Dendritic cell treated with granulocyte-macrophage colony-stimulating factor and Interleukin-4, amounts not matched to agents 40 ng/mL and 50 ng/mL, for 4 days (primary cell): Measurements from ENCODE around the gene IL17RE.
A peak's percentile ranks its signal among the peaks of the same experiment; 100 is the strongest.
"Not testable (repeated sequence)": the region's sequence is repeated elsewhere in the genome, so short reads cannot be mapped to it uniquely, and the experiment has no call there.

Experiments
- H3K27ac Mint-ChIP-seq: one replicate; pipeline ENCODE4 v1.8.0; 2022; ENCODE audit warnings: mild to moderate bottlenecking, mixed read lengths
- H3K27me3 Mint-ChIP-seq: one replicate; pipeline ENCODE4 v1.8.0; 2022; ENCODE audit warnings: mild to moderate bottlenecking, mixed read lengths
- H3K36me3 Mint-ChIP-seq: one replicate; pipeline ENCODE4 v1.8.0; 2022; ENCODE audit warnings: low read depth, mixed read lengths
- H3K4me1 Mint-ChIP-seq: one replicate; pipeline ENCODE4 v1.8.0; 2022; ENCODE audit warnings: low read depth, mixed read lengths
- H3K4me3 Mint-ChIP-seq: one replicate; pipeline ENCODE4 v1.8.0; 2022; ENCODE audit warnings: mild to moderate bottlenecking, moderate library complexity, mixed read lengths
- H3K9me3 Mint-ChIP-seq: one replicate; pipeline ENCODE4 v1.8.0; 2022; ENCODE audit warnings: mixed read lengths
- intact Hi-C: fragments of 100-400 bp; cut with micrococcal nuclease; formaldehyde crosslinking; loops from one replicate; pipeline ENCODE4 v1.15.0; 2022

IL17RE gene

DNA sequence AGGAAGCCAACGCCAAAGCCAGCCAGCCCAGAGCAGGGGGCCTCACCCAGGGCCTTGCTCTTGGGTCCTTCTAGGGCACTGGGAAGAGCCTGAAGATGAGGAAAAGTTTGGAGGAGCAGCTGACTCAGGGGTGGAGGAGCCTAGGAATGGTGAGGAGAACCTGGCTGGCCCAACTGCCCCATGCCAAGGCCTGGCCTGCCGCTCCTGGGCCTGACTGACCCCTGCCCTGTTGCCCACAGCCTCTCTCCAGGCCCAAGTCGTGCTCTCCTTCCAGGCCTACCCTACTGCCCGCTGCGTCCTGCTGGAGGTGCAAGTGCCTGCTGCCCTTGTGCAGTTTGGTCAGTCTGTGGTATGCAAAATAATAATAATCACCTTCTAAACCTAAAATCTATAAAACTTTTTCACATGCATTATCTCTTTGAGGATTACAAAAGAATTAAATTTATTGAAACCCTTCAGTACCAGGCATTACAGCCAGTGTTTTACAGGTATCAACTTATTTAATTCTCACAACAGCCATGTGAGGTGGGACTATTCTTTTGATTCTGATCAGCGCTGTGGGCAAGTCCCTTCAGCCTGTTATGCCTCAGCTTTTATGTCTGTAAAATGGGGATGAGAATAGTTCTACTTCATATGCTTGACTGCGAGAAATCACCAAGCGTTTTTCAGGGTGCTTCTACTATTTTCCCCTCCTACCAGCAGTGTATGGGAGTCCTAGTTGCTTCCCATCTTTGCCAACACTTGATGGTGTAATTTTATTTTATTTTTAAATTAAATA lies 15.8 kb downstream of the IL17RE start:
- H3K4me1 Mint-ChIP-seq = peaks cover 37% of the 10 kb centered on the region
- H3K36me3 Mint-ChIP-seq = peaks cover 5% of the 10 kb centered on the region
- intact Hi-C loops = loop anchor here (5.0 to 10.0 kb wide), 2 partner anchors 71 to 214 kb away; partner anchors contain the start of gene CPNE9
- H3K9me3 Mint-ChIP-seq = no peaks in the 10 kb centered on the region
- peak overlapping the region; percentile 89 for H3K27ac Mint-ChIP-seq
- no peak overlapping the region for H3K4me3 Mint-ChIP-seq
- H3K27me3 Mint-ChIP-seq = no peaks in the 10 kb centered on the region

DNA sequence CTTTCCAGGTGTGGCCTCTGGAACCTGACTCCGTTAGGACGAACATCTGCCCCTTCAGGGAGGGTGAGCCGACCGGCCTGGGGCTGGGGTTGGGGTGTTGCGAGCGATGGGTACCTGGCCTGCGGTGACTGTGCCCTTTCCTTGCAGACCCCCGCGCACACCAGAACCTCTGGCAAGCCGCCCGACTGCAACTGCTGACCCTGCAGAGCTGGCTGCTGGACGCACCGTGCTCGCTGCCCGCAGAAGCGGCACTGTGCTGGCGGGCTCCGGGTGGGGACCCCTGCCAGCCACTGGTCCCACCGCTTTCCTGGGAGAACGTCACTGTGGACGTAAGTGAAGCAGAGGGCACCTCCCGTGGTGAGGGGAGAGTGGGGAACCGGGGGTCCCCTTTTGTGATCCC lies 25.5 kb downstream of the IL17RE start:
- intact Hi-C loops = no loop called here
- H3K36me3 Mint-ChIP-seq = peaks cover 53% of the 10 kb centered on the region
- no peaks in the 10 kb centered on the region for H3K9me3 Mint-ChIP-seq
- no peaks in the 10 kb centered on the region for H3K27me3 Mint-ChIP-seq
- peaks cover 15% of the 10 kb centered on the region for H3K4me1 Mint-ChIP-seq
- H3K27ac Mint-ChIP-seq = no peak overlapping the region
- H3K4me3 Mint-ChIP-seq = no peak overlapping the region

DNA sequence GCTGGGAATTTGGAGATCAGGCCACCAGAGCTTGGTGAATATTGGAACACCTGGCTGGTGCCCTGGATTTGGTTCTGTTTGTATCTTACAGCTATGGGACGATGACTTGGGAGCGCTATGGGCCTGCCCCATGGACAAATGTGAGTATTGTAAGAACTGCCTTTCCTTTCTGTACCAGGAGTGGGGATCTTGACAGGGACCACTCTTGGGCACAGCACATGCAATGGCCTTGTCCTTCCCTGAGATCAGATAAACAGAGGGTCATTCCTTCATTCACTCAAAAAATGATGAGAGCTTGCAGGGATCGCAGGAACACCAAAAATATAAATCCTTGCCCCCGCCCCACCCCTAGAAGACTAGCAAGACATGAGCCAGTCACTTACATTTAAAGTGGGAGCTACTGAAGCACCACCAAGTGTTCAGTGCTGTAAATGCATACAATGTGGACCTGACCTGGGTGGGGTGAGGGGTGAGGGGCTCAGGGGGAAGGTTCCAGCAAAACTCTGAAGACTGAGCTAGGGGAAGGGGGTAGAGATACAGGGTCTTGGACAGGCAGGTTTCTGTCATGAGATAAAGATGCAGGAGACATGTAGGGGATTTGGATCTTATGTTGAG lies 28.3 kb downstream of the IL17RE start:
- peaks cover 36% of the 10 kb centered on the region for H3K4me1 Mint-ChIP-seq
- H3K27me3 Mint-ChIP-seq = no peaks in the 10 kb centered on the region
- intact Hi-C loops = loop anchor here (5.0 to 10.0 kb wide), 3 partner anchors 89 to 294 kb away; partner anchors contain the start of genes FANCD2 and RPUSD3
- H3K36me3 Mint-ChIP-seq = peaks cover 58% of the 10 kb centered on the region
- H3K27ac Mint-ChIP-seq = no peak overlapping the region
- H3K9me3 Mint-ChIP-seq = no peaks in the 10 kb centered on the region
- H3K4me3 Mint-ChIP-seq = no peak overlapping the region

DNA sequence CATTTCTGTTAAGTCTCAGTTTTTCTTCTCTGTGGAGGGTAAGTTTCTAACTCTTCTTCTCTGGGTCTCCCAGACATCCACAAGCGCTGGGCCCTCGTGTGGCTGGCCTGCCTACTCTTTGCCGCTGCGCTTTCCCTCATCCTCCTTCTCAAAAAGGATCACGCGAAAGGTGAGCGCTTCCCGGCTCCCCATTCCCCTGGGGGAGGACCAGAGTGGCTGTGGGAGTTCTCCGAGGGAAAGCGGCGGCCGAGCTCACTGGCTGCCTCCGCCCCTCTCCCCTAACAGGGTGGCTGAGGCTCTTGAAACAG lies 29.8 kb downstream of the IL17RE start:
- peaks cover 40% of the 10 kb centered on the region for H3K4me1 Mint-ChIP-seq
- H3K9me3 Mint-ChIP-seq = no peaks in the 10 kb centered on the region
- H3K4me3 Mint-ChIP-seq = peak overlapping the region; percentile 99
- intact Hi-C loops = loop anchor here (2.0 to 10.0 kb wide), 5 partner anchors 14 to 292 kb away; partner anchors contain the start of genes FANCD2, IL17RC and RPUSD3
- H3K27ac Mint-ChIP-seq = peak overlapping the region; percentile 99
- no peaks in the 10 kb centered on the region for H3K27me3 Mint-ChIP-seq
- H3K36me3 Mint-ChIP-seq = peaks cover 71% of the 10 kb centered on the region

DNA sequence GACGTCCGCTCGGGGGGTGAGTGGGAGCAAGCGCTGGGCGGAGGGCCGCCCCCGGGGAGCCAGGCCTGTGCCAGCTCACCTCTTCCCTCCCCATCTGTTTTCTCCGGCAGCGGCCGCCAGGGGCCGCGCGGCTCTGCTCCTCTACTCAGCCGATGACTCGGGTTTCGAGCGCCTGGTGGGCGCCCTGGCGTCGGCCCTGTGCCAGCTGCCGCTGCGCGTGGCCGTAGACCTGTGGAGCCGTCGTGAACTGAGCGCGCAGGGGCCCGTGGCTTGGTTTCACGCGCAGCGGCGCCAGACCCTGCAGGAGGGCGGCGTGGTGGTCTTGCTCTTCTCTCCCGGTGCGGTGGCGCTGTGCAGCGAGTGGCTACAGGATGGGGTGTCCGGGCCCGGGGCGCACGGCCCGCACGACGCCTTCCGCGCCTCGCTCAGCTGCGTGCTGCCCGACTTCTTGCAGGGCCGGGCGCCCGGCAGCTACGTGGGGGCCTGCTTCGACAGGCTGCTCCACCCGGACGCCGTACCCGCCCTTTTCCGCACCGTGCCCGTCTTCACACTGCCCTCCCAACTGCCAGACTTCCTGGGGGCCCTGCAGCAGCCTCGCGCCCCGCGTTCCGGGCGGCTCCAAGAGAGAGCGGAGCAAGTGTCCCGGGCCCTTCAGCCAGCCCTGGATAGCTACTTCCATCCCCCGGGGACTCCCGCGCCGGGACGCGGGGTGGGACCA lies 30.4 kb downstream of the IL17RE start:
- Mint-ChIP-seq H3K27ac (peak overlapping the region; percentile 99), H3K4me3 (peak overlapping the region; percentile 99), H3K9me3 (no peaks in the 10 kb centered on the region), H3K36me3 (peaks cover 73% of the 10 kb centered on the region), H3K4me1 (peaks cover 40% of the 10 kb centered on the region), H3K27me3 (no peaks in the 10 kb centered on the region)
- intact Hi-C loops = loop anchor here (2.0 to 10.0 kb wide), 5 partner anchors 14 to 292 kb away; partner anchors contain the start of genes FANCD2, IL17RC and RPUSD3

DNA sequence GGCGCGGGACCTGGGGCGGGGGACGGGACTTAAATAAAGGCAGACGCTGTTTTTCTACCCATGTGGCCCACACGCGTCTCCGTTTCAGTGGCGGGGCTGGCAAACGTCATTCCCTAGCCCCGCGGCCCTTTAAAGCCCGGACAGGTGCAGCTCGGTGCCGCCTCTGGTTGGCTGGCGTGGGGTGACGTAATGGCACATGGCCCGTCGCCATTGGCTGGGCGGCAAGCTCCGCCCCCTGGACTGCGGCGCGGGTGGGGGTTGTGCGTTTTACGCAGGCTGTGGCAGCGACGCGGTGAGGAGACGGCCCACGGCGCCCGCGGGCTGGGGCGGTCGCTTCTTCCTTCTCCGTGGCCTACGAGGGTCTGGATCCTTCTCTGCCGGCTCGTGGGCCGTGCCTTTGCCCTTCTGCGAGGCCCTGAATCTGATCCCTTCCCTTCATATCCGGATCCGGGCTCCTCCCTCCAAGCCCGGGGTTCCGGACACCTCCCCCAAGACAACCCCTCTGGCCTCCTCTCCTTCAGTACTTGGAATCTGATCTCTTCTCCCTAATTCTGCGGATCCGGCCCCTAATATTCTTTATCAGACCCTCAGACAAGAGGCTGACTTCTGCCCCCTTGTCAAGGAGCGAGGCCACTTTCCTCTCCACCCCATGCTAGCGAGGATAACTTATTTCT lies 31.1 kb downstream of the IL17RE start, which contains the start of gene CRELD1:
Gene CRELD1, plus strand, starts transcription at position 274 of the 674 bp plus-strand sequence. CDS start 605 bp downstream, outside the sequence.
- Mint-ChIP-seq H3K4me1 (peaks cover 40% of the 10 kb centered on the region), H3K36me3 (peaks cover 75% of the 10 kb centered on the region), H3K27ac (peak within 1 kb of the TSS; percentile 99), H3K27me3 (no peaks in the 10 kb centered on the region), H3K4me3 (peak within 1 kb of the TSS; percentile 99), H3K9me3 (no peaks in the 10 kb centered on the region)
- intact Hi-C loops = loop anchor here (2.0 to 10.0 kb wide), 5 partner anchors 13 to 291 kb away; partner anchors contain the start of genes FANCD2, IL17RC and RPUSD3

DNA sequence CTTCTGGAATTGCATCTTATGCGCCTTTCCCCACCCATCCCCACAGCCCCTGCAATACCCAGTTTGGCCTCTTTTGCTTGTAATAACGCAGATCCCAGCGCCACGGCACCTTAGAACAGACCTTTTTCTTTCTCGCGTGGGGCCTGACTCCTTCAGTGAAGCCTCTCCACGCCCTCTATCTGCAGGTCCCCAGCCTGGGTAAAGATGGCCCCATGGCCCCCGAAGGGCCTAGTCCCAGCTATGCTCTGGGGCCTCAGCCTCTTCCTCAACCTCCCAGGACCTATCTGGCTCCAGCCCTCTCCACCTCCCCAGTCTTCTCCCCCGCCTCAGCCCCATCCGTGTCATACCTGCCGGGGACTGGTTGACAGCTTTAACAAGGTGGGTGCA lies 31.6 kb downstream of the IL17RE start:
- Mint-ChIP-seq H3K4me3 (peak overlapping the region; percentile 99), H3K4me1 (peaks cover 40% of the 10 kb centered on the region), H3K9me3 (no peaks in the 10 kb centered on the region), H3K36me3 (peaks cover 76% of the 10 kb centered on the region), H3K27ac (peak overlapping the region; percentile 99), H3K27me3 (no peaks in the 10 kb centered on the region)
- intact Hi-C loops = loop anchor here (5.0 to 10.0 kb wide), 3 partner anchors 91 to 291 kb away; partner anchors contain the start of genes FANCD2 and RPUSD3

DNA sequence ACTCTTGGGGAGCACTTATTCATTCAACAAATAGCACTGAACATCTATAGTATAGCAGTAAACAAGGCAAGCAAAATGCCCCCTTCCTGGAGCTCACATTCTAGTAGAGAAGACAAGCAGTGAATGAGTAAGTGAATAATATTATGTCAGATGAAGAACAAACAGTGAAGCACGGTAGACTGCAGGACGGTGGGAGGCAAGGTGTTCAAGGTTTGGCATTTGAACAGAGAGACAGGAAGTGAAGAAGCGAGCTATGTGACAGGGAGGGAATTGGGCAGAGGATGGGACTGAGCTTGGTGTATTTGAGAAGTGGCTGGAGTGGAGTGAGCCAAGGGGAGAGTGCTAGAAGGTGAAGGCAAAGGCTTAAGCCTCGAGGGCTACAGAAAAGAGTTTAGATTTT lies 32.3 kb downstream of the IL17RE start:
- intact Hi-C loops = loop anchor here (5.0 to 10.0 kb wide), 3 partner anchors 90 to 290 kb away; partner anchors contain the start of genes FANCD2 and RPUSD3
- Mint-ChIP-seq H3K4me1 (peaks cover 40% of the 10 kb centered on the region), H3K27ac (peak overlapping the region; percentile 99), H3K4me3 (peak overlapping the region; percentile 99), H3K9me3 (no peaks in the 10 kb centered on the region), H3K27me3 (no peaks in the 10 kb centered on the region), H3K36me3 (peaks cover 77% of the 10 kb centered on the region)

DNA sequence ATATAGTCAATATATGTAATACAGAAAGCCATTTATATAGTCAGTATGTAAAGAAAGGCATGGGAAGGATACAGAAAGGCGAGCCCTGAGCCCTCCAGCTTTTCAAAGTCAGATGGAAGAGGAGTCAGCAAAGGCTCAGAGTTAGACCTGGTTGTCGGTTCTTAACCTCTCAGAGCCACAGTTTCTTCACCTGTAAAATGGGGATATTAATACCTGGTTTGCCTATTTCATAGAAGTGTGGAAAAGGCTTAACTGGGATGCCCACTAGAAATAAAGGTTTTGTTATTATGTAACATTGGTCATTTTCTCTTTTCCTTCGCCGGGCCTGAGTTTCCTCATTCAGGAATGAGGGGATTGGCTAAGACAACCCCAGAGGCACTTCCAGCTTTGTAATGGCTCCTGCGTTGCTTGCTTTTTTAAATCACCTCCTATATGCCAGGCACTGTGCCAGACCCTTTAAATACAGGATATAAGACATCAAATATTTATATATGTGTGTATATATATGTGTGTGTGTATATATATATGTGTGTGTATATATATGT lies 33.4 kb downstream of the IL17RE start:
- Mint-ChIP-seq H3K36me3 (peaks cover 77% of the 10 kb centered on the region), H3K4me1 (peaks cover 40% of the 10 kb centered on the region), H3K27ac (no peak overlapping the region), H3K4me3 (no peak overlapping the region), H3K27me3 (no peaks in the 10 kb centered on the region), H3K9me3 (no peaks in the 10 kb centered on the region)
- intact Hi-C loops = loop anchor here (10.0 kb wide), 2 partner anchors 89 to 289 kb away; partner anchors contain the start of gene FANCD2

DNA sequence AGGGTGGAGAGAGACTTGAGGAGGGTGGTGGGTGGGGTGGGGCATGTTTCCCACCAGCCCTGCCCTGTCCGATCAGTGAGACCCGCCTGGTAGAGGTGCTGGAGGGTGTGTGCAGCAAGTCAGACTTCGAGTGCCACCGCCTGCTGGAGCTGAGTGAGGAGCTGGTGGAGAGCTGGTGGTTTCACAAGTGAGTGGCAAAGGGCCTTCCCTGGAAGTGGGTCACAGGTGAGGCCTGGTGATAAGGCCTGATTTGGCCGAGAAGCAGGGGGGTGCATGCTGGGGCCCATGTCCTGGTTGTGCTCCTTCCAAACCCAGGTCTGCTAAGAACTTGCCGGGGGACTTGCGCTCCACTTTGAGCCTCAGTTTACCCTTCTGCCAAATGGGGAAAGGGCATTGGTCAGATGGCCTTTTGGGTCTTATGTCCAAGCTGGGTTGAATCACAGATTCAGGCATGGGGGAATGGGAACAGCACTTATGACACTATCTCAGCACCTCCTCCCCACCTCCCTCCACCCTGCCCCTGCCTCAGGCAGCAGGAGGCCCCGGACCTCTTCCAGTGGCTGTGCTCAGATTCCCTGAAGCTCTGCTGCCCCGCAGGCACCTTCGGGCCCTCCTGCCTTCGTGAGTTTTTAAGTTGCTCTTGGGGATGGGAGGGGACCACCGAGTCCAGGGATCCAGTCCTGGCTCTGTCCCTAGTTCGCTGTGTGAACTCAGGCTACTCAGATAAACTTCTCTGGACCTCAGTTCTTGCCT lies 35.0 kb downstream of the IL17RE start:
- no peak overlapping the region for H3K4me3 Mint-ChIP-seq
- no peaks in the 10 kb centered on the region for H3K9me3 Mint-ChIP-seq
- no peaks in the 10 kb centered on the region for H3K27me3 Mint-ChIP-seq
- peaks cover 29% of the 10 kb centered on the region for H3K4me1 Mint-ChIP-seq
- H3K36me3 Mint-ChIP-seq = peaks cover 87% of the 10 kb centered on the region
- H3K27ac Mint-ChIP-seq = no peak overlapping the region
- intact Hi-C loops = loop anchor here (10.0 kb wide), 2 partner anchors 87 to 287 kb away; partner anchors contain the start of gene FANCD2

DNA sequence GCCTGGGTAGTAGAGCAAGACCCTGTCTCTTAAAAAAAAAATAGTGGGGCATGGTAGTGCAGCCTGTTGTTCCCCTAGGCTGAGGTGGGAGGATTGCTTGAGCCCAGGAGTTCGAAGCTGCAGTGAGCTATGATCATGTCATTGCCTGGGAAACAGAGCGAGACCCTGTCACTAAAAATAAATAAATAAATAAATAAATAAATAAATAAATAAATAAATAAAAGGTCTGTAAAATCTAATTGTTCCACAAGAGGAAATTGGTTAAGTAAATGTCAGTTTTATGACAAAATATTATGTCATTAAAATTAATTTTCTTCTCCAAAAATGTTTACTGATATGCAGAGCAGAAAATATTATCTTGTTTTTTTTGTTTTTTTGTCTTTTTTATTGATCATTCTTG lies 36.3 kb downstream of the IL17RE start:
- peaks cover 87% of the 10 kb centered on the region for H3K36me3 Mint-ChIP-seq
- no peaks in the 10 kb centered on the region for H3K27me3 Mint-ChIP-seq
- no peak overlapping the region for H3K27ac Mint-ChIP-seq
- intact Hi-C loops = loop anchor here (10.0 kb wide), 2 partner anchors 86 to 286 kb away; partner anchors contain the start of gene FANCD2
- H3K9me3 Mint-ChIP-seq = no peaks in the 10 kb centered on the region
- no peak overlapping the region for H3K4me3 Mint-ChIP-seq
- H3K4me1 Mint-ChIP-seq = peaks cover 24% of the 10 kb centered on the region

DNA sequence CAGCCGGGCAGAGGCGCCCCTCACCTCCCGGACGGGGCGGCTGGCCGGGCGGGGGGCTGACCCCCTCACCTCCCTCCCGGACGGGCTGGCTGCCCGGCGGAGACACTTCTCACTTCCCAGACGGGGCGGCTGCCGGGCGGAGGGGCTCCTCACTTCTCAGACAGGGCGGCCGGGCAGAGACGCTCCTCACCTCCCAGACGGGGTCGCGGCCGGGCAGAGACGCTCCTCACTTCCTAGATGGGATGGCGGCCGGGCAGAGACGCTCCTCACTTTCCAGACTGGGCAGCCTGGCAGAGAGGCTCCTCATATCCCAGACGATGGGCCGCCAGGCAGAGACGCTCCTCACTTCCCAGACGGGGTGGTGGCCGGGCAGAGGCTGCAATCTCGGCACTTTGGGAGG lies 37.3 kb downstream of the IL17RE start:
- not testable (repeated sequence) for H3K27ac Mint-ChIP-seq, H3K4me3 Mint-ChIP-seq, H3K9me3 Mint-ChIP-seq, H3K27me3 Mint-ChIP-seq
- H3K4me1 Mint-ChIP-seq = peaks cover 14% of the 10 kb centered on the region
- intact Hi-C loops = loop anchor here (10.0 kb wide), 2 partner anchors 85 to 285 kb away; partner anchors contain the start of gene FANCD2
- H3K36me3 Mint-ChIP-seq = peaks cover 88% of the 10 kb centered on the region
